ENCODE measurements around the gene LIPI. TPM values are rescaled to one million over a fixed set of nuclear protein-coding genes. Genes with fewer than 3 reads are reported as not detected.

Gene LIPI
- total RNA-seq, 2 donors from 2014 or later, result not detected

GRCh38 chr21:14235101-14235500 lies 24.3 kb upstream of the LIPI start:
- intact Hi-C loops (cut with DNase I), result no loop called here
- DNase-seq, result no peak

GRCh38 chr21:14229399-14229798 lies 18.6 kb upstream of the LIPI start:
- no peak overlapping the region for H3K9ac ChIP-seq (ENCODE audit: low read depth in 2 of 2, low read length in 2 of 2)
- no peak overlapping the region for H3K4me3 ChIP-seq
- no peak for TF ChIP-seq CTCF (IDR thresholded peaks at IDR 0.05)
- H3K27me3 ChIP-seq, result no peaks in the 10 kb centered on the region
- H3K9me3 ChIP-seq, result no peaks in the 10 kb centered on the region
- no peaks in the 10 kb centered on the region for H3K36me3 ChIP-seq
- DNase-seq, result no peak
- no peaks in the 10 kb centered on the region for H3K4me1 ChIP-seq
- no peak overlapping the region for H3K27ac ChIP-seq
- intact Hi-C loops (cut with DNase I), result no loop called here

More at GRCh38 chr21:14235101-14235500, 24.3 kb upstream of the LIPI start:
- Histone ChIP-seq H3K9ac (ENCODE audit: low read depth in 2 of 2, low read length in 2 of 2) (no peak overlapping the region), H3K4me3 (no peak overlapping the region), H3K36me3 (no peaks in the 10 kb centered on the region), H3K4me1 (no peaks in the 10 kb centered on the region), H3K27ac (no peak overlapping the region), H3K27me3 (no peaks in the 10 kb centered on the region), H3K9me3 (no peaks in the 10 kb centered on the region)
- TF ChIP-seq CTCF (IDR thresholded peaks at IDR 0.05), result no peak

GRCh38 chr21:14223365-14223764 lies 12.6 kb upstream of the LIPI start:
- no peak for DNase-seq
- intact Hi-C loops (cut with DNase I), result no loop called here
- Histone ChIP-seq H3K9ac (ENCODE audit: low read depth in 2 of 2, low read length in 2 of 2) (no peak overlapping the region), H3K9me3 (no peaks in the 10 kb centered on the region), H3K4me3 (no peak overlapping the region), H3K27me3 (no peaks in the 10 kb centered on the region), H3K36me3 (no peaks in the 10 kb centered on the region), H3K4me1 (no peaks in the 10 kb centered on the region), H3K27ac (no peak overlapping the region)
- TF ChIP-seq CTCF (IDR thresholded peaks at IDR 0.05), result no peak

GRCh38 chr21:14215971-14216641 lies 5.4 kb upstream of the LIPI start, which contains the start of gene RBM11:
RBM11 (plus strand) TSS chr21:14216157; CDS start chr21:14216187, 30 bp downstream.
- Histone ChIP-seq H3K4me1 (no peaks in the 10 kb centered on the region), H3K36me3 (no peaks in the 10 kb centered on the region), H3K9ac (ENCODE audit: low read depth in 2 of 2, low read length in 2 of 2) (peak within 1 kb of the TSS; percentile 55 to 66), H3K9me3 (no peaks in the 10 kb centered on the region), H3K27me3 (no peaks in the 10 kb centered on the region), H3K4me3 (peak within 1 kb of the TSS; percentile 47), H3K27ac (no peak within 1 kb of the TSS)
- no peak for TF ChIP-seq CTCF (IDR thresholded peaks at IDR 0.05)
- intact Hi-C loops (cut with DNase I), result no loop called here
- DNase-seq, result peak; percentile 78

GRCh38 chr21:14213164-14213563 lies 2.4 kb upstream of the LIPI start:
- no peak for TF ChIP-seq CTCF (IDR thresholded peaks at IDR 0.05)
- Histone ChIP-seq H3K27me3 (no peaks in the 10 kb centered on the region), H3K4me1 (no peaks in the 10 kb centered on the region), H3K4me3 (no peak overlapping the region), H3K9ac (ENCODE audit: low read depth in 2 of 2, low read length in 2 of 2) (no peak overlapping the region), H3K36me3 (no peaks in the 10 kb centered on the region), H3K27ac (no peak overlapping the region), H3K9me3 (no peaks in the 10 kb centered on the region)
- intact Hi-C loops (cut with DNase I), result no loop called here
- DNase-seq, result no peak
